DMS79 treated with DMSO at 0.1 percent for 48 hours (cell line): ENCODE results near the gene TNS3.
"Not testable (repeated sequence)": the region's sequence is repeated elsewhere in the genome, so short reads cannot be mapped to it uniquely, and the experiment has no call there.

Source experiments
- DNase-seq: peaks from one replicate; lab custom pipeline; 2025; lab: John Stamatoyannopoulos, UW

The TNS3 gene

GRCh38 chr7:47602272-47603004 is 20.5 kb upstream of the TNS3 start:
- DNase-seq, result no peak

DNA sequence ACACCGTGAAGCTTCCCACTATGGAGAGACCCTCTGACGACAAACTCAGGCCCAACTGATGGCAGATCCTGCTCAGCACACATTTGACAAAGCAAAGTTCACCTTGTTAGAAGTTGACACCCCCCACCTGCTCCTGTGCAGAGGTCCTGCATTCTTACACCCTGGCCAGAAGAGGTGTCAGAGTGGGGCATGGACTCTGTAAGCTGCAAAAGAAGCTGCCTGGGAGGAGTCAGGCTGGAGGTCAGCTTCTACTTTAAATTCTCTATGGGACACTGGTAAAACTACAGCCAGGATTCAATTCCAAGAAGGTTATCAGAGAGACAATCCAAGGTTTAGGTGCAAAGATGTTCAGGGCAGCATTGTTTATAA is 20.0 kb upstream of the TNS3 start:
- no peak for DNase-seq

DNA sequence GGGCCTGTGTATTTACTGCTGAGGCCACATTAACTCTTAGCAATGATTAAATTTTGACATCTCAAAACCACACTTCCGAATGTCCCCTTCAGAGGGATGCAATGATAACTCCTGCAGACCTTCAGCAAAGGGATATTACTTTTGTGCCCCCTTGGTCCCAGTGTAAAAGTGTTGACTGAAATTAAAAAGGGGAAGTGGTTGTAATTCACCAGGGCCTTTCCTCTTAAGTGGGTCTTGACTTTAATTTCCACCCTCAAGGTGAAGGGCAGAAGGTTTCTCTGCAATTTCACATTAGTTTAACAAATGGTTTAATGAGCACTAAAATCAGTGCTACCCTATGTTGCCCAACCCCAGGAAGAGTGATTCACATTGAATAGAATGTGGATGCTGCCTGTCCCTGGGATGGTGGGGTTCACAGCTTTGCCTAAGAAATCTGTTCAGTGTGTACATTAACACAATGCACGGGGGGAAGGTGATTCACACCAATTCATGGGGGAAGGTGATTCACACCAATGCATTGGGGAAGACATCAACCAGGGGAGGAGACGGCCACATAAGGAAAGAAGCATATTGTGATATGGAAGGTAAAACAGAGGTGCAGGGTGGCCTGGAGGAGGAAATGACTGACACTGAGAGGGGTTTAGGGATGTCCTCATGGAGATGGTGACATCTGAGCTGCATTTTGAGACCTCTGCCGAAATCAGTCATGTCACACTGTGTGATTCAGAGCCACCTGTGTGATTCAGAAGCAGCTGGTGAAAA is 19.4 kb upstream of the TNS3 start:
- no peak for DNase-seq

- no peak for DNase-seq
Measured at GRCh38 chr7:47600199-47601118, 18.5 kb upstream of the TNS3 start.

DNA sequence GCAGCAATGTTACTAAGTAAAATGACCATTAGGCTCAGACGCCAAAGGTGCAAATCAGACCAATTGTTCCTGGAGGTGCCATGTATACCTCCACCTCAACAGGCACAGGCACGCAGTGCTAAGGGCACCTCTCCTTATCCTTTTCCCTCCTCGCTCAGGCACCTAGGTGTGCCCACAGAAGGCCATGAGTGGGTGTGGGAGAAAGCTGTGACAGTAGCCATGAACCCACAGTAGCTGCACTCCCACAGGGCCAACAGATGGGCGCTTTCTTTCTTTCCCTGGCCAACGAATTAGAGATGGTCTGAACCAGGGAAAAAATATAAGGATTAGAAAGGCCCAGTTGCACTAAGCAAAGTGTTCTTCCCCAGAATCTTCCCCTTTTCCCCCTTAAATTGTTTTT is 15.5 kb upstream of the TNS3 start:
- no peak for DNase-seq

GRCh38 chr7:47596502-47597202 is 14.7 kb upstream of the TNS3 start:
- DNase-seq, result no peak

- no peak for DNase-seq
Measured at GRCh38 chr7:47594406-47594805, 12.5 kb upstream of the TNS3 start.

DNA sequence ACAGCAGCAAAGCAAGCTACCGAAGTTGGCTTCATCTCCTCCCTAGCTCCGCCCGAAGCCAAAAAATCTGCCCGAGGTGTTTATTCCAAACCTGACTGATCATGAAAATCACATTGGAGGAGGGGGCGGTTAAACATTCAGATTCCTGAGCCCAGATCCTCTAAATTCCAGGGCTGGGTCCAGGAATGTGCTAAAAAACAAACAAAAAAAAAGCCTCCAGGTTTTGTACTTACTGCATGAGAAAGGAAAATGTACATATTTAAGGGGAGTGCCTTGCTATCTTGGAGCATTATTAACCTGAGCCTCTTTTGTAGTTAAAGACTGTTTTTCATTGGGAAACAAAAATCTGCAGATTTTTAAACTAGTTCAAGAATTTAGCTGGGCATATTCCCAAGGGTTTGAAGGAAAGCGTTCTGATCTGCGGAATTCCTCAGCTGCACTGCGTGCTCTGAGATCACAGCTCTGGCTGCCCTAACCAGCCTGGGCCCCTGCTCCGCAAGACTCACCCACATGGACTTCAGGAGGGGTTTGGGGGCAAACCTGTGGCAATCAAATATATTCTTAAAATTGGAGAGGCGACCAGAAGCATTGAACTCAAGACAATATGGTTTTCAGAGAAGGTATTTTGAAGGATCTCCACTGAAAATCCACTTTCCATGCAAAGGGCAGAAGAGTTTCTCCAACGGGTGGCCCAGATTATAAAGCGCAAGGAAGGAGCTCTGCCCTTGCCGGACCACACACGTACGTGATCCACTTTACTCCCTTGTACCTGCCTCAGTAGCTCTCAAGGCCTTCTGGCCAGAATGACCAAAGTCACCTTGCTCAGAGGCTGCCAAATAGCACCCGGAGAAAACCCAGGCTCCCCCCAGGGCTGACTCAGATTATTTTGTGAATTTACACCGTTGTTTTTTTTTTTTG is 10.0 kb upstream of the TNS3 start:
- no peak for DNase-seq

DNA sequence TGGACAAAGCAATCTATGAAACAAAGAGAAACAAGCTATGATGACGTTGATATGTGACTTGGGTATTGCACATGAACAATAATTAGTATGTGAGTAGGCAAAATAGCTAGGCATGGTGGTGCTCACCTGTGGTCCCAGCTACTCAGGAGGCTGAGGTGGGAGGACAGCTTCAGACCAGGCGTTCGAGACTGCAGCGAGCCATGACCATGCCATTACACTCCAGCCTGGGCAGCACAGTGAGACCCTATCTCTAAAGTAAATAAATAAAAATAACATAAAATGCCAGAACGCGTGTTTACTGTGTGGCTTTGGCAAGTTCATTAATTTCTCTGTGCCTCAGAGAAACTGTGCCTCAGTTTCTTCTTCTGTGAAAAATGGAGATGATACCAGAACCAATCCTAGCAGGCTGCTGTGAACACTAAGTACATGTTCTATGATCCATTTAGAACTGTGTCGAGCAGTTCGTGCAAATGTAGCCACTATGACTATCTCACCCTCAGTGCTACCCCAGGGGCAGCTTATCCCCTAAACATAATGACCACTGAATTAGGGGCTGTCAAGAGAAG is 9.3 kb upstream of the TNS3 start:
- DNase-seq, result no peak

GRCh38 chr7:47590215-47590614 is 8.3 kb upstream of the TNS3 start:
- DNase-seq, result not testable (repeated sequence)

- no peak for DNase-seq
Measured at GRCh38 chr7:47588704-47589225, 6.9 kb upstream of the TNS3 start.

DNA sequence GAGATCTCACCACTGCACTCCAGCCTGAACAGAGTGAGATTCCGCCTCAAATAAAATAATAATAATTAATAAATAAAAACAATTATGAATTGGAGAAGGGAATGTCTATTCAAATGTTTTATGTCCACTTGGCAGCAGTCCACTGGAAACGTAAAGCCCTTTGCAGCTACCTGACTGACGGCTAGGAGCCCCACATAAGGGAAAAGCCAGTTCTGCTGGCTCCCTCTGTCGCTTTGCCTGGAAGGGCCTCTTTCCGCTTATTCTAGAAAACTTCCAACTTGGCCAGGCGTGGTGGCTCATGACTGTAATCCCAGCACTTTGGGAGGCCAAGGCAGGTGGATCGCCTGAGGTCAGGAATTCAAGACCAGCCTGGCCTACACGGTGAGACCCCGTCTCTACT is 6.1 kb upstream of the TNS3 start:
- no peak for DNase-seq

DNA sequence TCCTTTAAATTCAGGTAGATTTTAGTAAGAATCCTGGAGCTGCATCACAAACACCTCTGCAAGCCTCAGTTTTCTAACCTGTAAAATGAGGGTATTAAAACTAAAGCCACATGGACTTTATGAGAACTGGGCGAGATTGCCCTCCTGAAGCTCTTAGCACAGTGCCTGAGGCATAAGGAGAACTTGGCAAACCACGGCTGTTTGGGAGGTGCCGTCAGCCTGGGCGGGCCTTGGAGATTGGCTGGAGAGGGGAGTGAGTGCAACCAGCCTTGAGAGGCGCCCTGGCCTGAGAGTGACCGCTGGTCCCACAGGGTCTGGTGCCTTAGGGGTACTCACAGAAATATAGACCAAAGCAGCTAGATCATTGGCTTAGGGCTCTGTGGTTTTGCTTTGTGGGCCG is 5.4 kb upstream of the TNS3 start:
- DNase-seq, result no peak

DNA sequence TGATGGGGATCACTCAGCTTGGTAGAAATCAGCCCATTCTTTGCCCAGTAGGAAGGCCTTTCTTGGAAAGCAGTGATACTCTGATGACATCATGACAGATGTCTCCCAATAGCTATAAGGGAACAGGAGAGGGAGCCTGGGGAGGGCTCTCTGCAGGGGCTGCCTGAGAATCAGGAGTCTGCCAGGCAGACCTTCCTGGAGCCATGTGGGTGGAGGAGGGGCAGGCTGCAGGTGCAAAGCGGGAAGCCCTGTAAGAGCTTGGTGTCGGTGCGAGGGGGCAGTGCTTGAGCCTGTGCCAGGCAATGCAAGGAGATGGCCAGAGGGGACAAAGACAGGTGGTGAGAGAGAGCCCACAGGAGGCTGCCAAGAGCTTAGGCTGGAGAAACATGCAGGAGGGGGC is 5.0 kb upstream of the TNS3 start:
- DNase-seq, result no peak

- DNase-seq, result not testable (repeated sequence)
Measured at GRCh38 chr7:47586161-47586670, 4.3 kb upstream of the TNS3 start.

- no peak for DNase-seq
Measured at GRCh38 chr7:47584536-47584895, 2.6 kb upstream of the TNS3 start.

DNA sequence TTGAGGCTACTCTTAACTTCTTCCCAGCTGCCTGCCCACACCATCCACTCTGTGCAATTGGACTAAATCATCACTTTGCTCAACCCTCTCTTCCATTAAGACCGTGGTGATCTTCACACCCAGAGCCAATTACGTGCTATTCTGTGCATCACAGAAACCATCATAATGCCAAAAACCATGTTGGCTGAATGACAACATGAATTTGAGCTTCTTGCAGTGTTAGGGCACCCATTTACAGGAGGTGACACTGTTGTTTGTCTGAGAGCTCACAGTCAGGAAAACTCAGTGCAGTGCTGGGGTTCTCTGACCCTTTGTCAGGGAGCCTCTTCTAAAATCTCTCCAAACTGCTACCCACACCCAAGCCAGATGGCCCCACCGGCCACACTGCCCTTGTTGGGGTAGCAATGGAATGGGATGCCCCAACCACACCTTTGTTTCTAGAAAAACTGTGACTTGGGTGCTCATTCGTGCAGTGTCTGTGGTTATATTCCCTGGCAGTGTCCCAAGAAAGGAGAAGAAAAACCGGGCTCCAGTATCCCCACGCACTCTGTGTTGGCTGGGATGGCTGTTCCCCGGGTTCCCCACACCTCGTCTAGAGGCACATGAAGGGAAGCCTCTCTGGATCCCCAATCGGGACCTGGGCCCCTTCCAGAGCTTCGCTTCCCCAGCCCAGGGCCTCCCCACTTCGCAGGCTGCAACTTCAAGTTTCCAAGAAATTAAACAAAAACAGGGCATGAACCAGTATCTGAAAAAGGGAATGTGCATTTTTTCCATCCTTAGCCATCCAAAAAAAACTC is 2.0 kb upstream of the TNS3 start:
- DNase-seq, result no peak

GRCh38 chr7:47582764-47583738 is 1.1 kb upstream of the TNS3 start:
- DNase-seq, result no peak
